H1 (cell line): ENCODE measurements around the gene UBE2H. TPM values are rescaled to one million over a fixed set of nuclear protein-coding genes. Genes with fewer than 3 reads are reported as not detected.

Experiments used
- RBBP5 ChIP-seq: IDR thresholded peaks from 2 replicates; pipeline ENCODE4 v1.7.1; 2012; ENCODE audit warnings: low read depth, mild to moderate bottlenecking, inconsistent platforms, low read length, moderate library complexity, borderline replicate concordance
- SIX5 ChIP-seq: IDR thresholded peaks from 2 replicates; pipeline ENCODE4 v1.6.1; 2011; ENCODE audit warnings: mild to moderate bottlenecking, low read depth, low read length
- TAF7 ChIP-seq: optimal IDR thresholded peaks from 2 replicates; pipeline ENCODE3; 2011; ENCODE audit warnings: low read depth, mild to moderate bottlenecking, inconsistent platforms, low read length, moderate library complexity, borderline replicate concordance
- TEAD4 ChIP-seq: IDR thresholded peaks from 2 replicates; pipeline ENCODE4 v1.6.1; 2012; ENCODE audit warnings: low read depth, low read length, inconsistent platforms, mixed read lengths
- polyA plus RNA-seq, 7 experiments: library from polyadenylated mRNA; depleted of rRNA in 3 of 7; stranded (reverse) in 5 of 7; unstranded in 2 of 7; fragments of >200 nt in 5 of 7; fragments of 200-250 nt in 2 of 7; gene quantifications; 1 replicate in 5 of 7; 2 replicates in 1 of 7; 4 replicates in 1 of 7; pipeline versions ENCODE4 v1.2.1 to v1.2.3, GENCODE V29; 2011 to 2013; ENCODE audit warnings: missing spikeins in 2 of 7, mixed read lengths in 2 of 7
- total RNA-seq: library from RNA; stranded (reverse); fragmentation: NEBNext Ultra II Directional; extraction: Animal tissue kit (Norgen Biotek cat#: 25700); gene quantifications from 2 replicates; pipeline ENCODE4 v1.2.1, GENCODE V29; 2021
- TF ChIP-seq, protein P1 (sequence below), 3 experiments: IDR thresholded peaks; 1 replicate in 2 of 3; 2 replicates in 1 of 3; pipeline versions ENCODE4 v1.5.1 to v1.6.1; 2011; ENCODE audit warnings: low read length in 3 of 3, mild to moderate bottlenecking in 3 of 3, inconsistent platforms in 2 of 3, low read depth in 1 of 3, moderate library complexity in 1 of 3; ENCODE audit not compliant: insufficient read depth in 1 of 3; ENCODE audit errors: control extremely low read depth in 1 of 3

The UBE2H gene
- total and polyA plus RNA-seq, 2 of the 8 experiments (the other 6 are each of a cell fraction or from before 2014, with no cell fraction given): 30.6 to 62.2 TPM

DNA sequence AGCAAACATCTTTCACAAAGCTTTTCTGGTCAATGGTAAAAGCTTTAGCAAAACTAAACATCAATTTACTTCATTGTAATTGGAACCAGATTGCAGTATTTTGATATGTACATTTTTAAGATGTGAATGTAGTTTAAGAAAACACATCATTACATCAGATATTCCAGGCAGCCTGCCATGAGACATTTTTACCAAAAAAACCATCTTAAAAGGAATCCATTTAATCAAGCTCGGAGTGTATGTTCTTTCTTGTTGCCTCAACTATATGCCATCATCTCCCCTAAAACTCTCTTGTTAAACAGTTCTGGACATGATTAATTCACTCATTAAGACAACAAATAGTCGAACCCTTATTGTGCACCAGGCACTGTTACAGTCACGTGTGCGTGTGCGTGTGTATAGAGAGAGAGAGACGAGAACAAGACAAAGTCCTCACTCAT, 97.5 kb downstream of the UBE2H start (continued):
- TF ChIP-seq, protein P1, sequence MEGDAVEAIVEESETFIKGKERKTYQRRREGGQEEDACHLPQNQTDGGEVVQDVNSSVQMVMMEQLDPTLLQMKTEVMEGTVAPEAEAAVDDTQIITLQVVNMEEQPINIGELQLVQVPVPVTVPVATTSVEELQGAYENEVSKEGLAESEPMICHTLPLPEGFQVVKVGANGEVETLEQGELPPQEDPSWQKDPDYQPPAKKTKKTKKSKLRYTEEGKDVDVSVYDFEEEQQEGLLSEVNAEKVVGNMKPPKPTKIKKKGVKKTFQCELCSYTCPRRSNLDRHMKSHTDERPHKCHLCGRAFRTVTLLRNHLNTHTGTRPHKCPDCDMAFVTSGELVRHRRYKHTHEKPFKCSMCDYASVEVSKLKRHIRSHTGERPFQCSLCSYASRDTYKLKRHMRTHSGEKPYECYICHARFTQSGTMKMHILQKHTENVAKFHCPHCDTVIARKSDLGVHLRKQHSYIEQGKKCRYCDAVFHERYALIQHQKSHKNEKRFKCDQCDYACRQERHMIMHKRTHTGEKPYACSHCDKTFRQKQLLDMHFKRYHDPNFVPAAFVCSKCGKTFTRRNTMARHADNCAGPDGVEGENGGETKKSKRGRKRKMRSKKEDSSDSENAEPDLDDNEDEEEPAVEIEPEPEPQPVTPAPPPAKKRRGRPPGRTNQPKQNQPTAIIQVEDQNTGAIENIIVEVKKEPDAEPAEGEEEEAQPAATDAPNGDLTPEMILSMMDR (IDR thresholded peaks at IDR 0.05; ENCODE audit: control extremely low read depth in 1 of 3, insufficient read depth in 1 of 3, low read depth in 1 of 3, low read length in 3 of 3): no peak
- no peak for TF ChIP-seq RBBP5
- TF ChIP-seq TAF7: no peak
- TF ChIP-seq TEAD4: no peak
- TF ChIP-seq SIX5: no peak
